SH-SY5Y (cell line): ENCODE measurements around the gene GRIA2.

Experiments used
- GATA2 ChIP-seq: IDR thresholded peaks from 2 replicates; pipeline ENCODE4 v1.6.1; 2011; ENCODE audit warnings: mild to moderate bottlenecking, low read depth, low read length
- GATA3 ChIP-seq: IDR thresholded peaks from 2 replicates; pipeline ENCODE4 v1.6.1; 2011; ENCODE audit warnings: low read depth, mild to moderate bottlenecking, low read length, moderate library complexity

GRCh38 chr4:157223456-157223855 is 2.9 kb downstream of the GRIA2 start:
- no peak for TF ChIP-seq GATA2
- TF ChIP-seq GATA3: no peak
